Colonic mucosa (tissue), 4 donors: Measurements from ENCODE around the gene DHX57. TPM values are rescaled to one million over a fixed set of nuclear protein-coding genes. Genes with fewer than 3 reads are reported as not detected.

Source experiments
- DNase-seq: peaks from one replicate; pipeline ENCODE4 v3.0.0-alpha.2; 2020
- H3K27ac ChIP-seq: fragments of 200-600 bp; one replicate; pipeline ENCODE4 v1.8.0; 2021
- H3K27me3 ChIP-seq: fragments of 200-600 bp; one replicate; pipeline ENCODE4 v1.8.0; 2021
- H3K36me3 ChIP-seq: fragments of 200-600 bp; one replicate; pipeline ENCODE4 v1.8.0; 2021
- H3K4me1 ChIP-seq: fragments of 200-600 bp; one replicate; pipeline ENCODE4 v1.8.0; 2021; ENCODE audit warnings: mild to moderate bottlenecking
- H3K4me3 ChIP-seq: fragments of 200-600 bp; one replicate; pipeline ENCODE4 v1.8.0; 2021
- H3K9ac ChIP-seq, 2 donors: one replicate each; pipeline ENCODE4 v1.7.0; 2013; ENCODE audit warnings: control low read depth in 2 of 2, low read depth in 2 of 2, low read length in 2 of 2
- H3K9me3 ChIP-seq: fragments of 200-600 bp; one replicate; pipeline ENCODE4 v1.8.0; 2021
- CTCF ChIP-seq: fragments of 200-600 bp; IDR thresholded peaks from one replicate; pipeline ENCODE4 v1.8.0; 2022; ENCODE audit warnings: antibody characterized with exemption, mild to moderate bottlenecking
- intact Hi-C: fragments of 100-400 bp; cut with DNase I; formaldehyde crosslinking; loops from one replicate; pipeline ENCODE4 v1.14.1; 2022
- total RNA-seq, 2 donors: library from RNA; stranded (reverse); fragmentation: NEBNext Ultra II Directional in 1 of 2; extraction: Animal tissue kit (Norgen Biotek cat#: 25700) in 1 of 2; gene quantifications; one replicate each; pipeline ENCODE4 v1.2.1, GENCODE V29; 2021
- donor health status: healthy.
- donor health status: DM: no; HTN: no; CAD: no.
- donor health status: DM: no; HTN: no; CAD: no.

DHX57 gene
- total RNA-seq, 2 donors from 2014 or later: 7.9 to 14.7 TPM

GRCh38 chr2:38873763-38874162 is 2.0 kb downstream of the DHX57 start:
- intact Hi-C loops: no loop called here
- Histone ChIP-seq H3K27me3 (no peaks in the 10 kb centered on the region), H3K4me1 (no peaks in the 10 kb centered on the region), H3K36me3 (no peaks in the 10 kb centered on the region), H3K27ac (no peak overlapping the region), H3K4me3 (no peak overlapping the region), H3K9ac (no peak overlapping the region), H3K9me3 (no peaks in the 10 kb centered on the region)
- no peak for TF ChIP-seq CTCF
- no peak for DNase-seq

- Histone ChIP-seq H3K4me3 (no peak overlapping the region), H3K9ac (no peak overlapping the region), H3K9me3 (no peaks in the 10 kb centered on the region), H3K36me3 (no peaks in the 10 kb centered on the region), H3K4me1 (no peaks in the 10 kb centered on the region), H3K27me3 (no peaks in the 10 kb centered on the region), H3K27ac (no peak overlapping the region)
- intact Hi-C loops: no loop called here
- no peak for TF ChIP-seq CTCF
- no peak for DNase-seq
These were observed 4.3 kb downstream of the DHX57 start for GRCh38 chr2:38871432-38871831.

- no peak overlapping the region for H3K4me3 ChIP-seq
- H3K9me3 ChIP-seq: no peaks in the 10 kb centered on the region
- no peak overlapping the region for H3K9ac ChIP-seq
- no peak for TF ChIP-seq CTCF
- intact Hi-C loops: no loop called here
- no peak overlapping the region for H3K27ac ChIP-seq
- no peaks in the 10 kb centered on the region for H3K27me3 ChIP-seq
- H3K4me1 ChIP-seq: no peaks in the 10 kb centered on the region
- H3K36me3 ChIP-seq: no peaks in the 10 kb centered on the region
- no peak for DNase-seq
These were observed 8.8 kb downstream of the DHX57 start for GRCh38 chr2:38866773-38867443.

- no peaks in the 10 kb centered on the region for H3K27me3 ChIP-seq
- intact Hi-C loops: no loop called here
- DNase-seq: no peak
- no peak overlapping the region for H3K9ac ChIP-seq
- H3K4me1 ChIP-seq: no peaks in the 10 kb centered on the region
- H3K36me3 ChIP-seq: peaks cover 3% of the 10 kb centered on the region
- TF ChIP-seq CTCF: no peak
- H3K9me3 ChIP-seq: no peaks in the 10 kb centered on the region
- H3K27ac ChIP-seq: no peak overlapping the region
- no peak overlapping the region for H3K4me3 ChIP-seq
These were observed 12.6 kb downstream of the DHX57 start for GRCh38 chr2:38863061-38863695.

- H3K27ac ChIP-seq: no peak overlapping the region
These were observed 13.3 kb downstream of the DHX57 start for GRCh38 chr2:38862476-38862875.

More at GRCh38 chr2:38862476-38862875, 13.3 kb downstream of the DHX57 start:
- Histone ChIP-seq H3K4me3 (no peak overlapping the region), H3K9me3 (no peaks in the 10 kb centered on the region), H3K4me1 (no peaks in the 10 kb centered on the region), H3K9ac (no peak overlapping the region), H3K27me3 (no peaks in the 10 kb centered on the region), H3K36me3 (peaks cover 3% of the 10 kb centered on the region)
- no peak for DNase-seq
- no peak for TF ChIP-seq CTCF
- intact Hi-C loops: no loop called here
